Camera-type eye (tissue), 1 donor: ENCODE results near the gene MAP2K2. TPM values are rescaled to one million over a fixed set of nuclear protein-coding genes. Genes with fewer than 3 reads are reported as not detected.

Source experiments
- total RNA-seq: library from RNA; depleted of rRNA; stranded (reverse); fragments of >200 nt; gene quantifications from one replicate; pipeline ENCODE4 v1.2.3, GENCODE V29; 2014

Gene MAP2K2
- 86.9 TPM for total RNA-seq

DNA sequence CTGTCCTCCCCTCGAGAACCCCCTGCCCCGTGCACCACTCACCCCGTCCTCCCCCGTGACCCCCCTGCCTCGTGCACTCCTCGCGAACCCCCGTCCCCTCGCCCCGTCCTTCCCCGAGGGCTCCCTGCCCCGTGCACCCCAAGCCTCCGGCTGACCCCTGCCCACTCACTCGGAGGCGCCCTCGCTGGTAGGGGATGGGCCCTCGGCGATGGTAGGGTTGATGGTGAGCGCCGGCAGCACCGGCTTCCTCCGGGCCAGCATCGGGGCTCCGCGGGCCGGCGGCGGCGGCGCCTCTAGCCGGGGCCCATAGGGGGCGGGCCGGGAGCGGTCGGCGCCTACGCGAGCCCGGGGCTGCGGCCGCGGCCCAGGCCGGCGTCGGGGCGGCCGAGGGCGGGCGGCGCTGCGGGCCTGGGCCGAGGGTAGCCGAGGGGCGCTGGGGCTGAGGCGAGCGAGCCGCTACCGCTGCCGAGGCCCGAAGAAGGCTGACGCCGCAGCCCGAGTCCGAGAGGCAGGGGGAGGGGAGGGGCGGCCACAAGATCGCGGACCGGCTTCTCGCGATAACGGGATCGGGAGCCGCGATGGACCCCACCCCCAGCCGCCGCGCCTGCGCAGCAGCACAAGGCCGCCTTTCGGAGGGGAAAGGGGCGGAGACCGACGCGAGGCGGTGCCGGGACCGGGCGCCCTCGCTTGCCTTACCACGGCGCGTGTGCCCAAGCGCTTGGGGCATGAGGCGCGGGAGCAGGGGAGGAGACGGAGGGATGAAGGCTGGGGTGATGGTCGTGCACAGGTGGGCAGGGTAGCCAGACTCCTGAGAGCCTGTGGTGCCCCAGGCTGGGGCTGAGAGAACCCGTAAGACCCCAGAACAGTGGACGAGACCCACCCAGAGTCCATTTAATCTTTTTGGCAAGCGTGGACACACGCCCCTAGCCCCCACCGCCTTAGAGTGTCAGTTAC, at the start of gene MAP2K2:
MAP2K2 (minus strand) TSS at position 508 of the 954 bp plus-strand sequence; CDS start at position 261, 247 bp downstream.

DNA sequence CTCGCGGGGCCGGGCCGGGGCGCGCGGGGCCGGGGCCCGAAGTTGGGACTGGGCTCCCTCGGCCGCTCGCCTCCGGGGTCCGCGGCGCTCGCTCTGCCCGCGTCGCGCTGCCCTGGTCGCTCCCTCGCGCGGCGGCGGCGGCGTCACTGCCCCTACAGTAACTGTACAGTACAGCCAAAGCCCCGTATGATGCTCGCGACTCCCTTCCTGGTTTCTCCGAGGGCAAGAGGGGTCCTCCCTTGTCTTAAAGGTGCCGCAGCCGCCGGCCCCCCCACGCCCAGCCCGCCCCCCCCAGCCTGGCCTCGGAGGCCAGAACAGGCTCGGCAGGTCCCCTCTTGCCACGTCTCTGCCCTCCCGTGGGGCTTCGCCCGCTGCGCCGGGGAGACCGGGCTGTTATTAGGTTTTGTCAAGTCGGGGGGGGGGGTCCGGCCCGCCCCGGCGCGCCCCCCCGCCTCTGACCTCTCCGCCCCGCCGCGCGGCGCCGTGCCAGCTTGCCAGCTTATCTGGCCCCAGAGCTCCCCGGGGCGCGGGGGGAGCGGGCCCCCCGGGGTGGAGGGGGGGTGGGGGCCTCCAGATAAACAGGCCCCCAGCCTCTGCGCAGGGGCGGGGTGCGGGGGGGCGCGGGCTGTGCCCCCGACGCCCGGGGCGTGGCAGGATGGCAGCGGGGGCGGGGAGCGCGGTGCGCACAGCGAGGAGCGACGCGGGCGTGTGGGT, 57.1 kb downstream of the MAP2K2 start, which contains the start of gene ZBTB7A:
ZBTB7A (minus strand) TSS at position 218 of the 714 bp plus-strand sequence. CDS start 11,667 bp downstream, outside the sequence.

Other genes with a start within 250 kb of the MAP2K2 start
- 23.2 TPM for gene ATCAY, start 243.4 kb downstream of the MAP2K2 start, total RNA-seq
- 2.3 TPM for gene NMRK2, start 191.1 kb downstream of the MAP2K2 start, total RNA-seq
- gene DAPK3, start 153.0 kb downstream of the MAP2K2 start, total RNA-seq = 90.9 TPM
- gene EEF2, start 138.7 kb downstream of the MAP2K2 start, total RNA-seq = 2,135 TPM
- gene PIAS4, start 116.4 kb downstream of the MAP2K2 start, total RNA-seq = 27.4 TPM
- gene ZBTB7A, start 57.2 kb downstream of the MAP2K2 start, total RNA-seq = 33.2 TPM
- gene CREB3L3, start 29.5 kb upstream of the MAP2K2 start, total RNA-seq = not detected
- 10.0 TPM for gene SIRT6, start 58.4 kb upstream of the MAP2K2 start, total RNA-seq
- gene ANKRD24, start 58.6 kb upstream of the MAP2K2 start, total RNA-seq = 4.0 TPM
- gene EBI3, start 105.4 kb upstream of the MAP2K2 start, total RNA-seq = 0.77 TPM
- gene YJU2, start 123.0 kb upstream of the MAP2K2 start, total RNA-seq = 23.4 TPM
- gene SHD, start 155.1 kb upstream of the MAP2K2 start, total RNA-seq = 11.7 TPM
- gene TMIGD2, start 178.3 kb upstream of the MAP2K2 start, total RNA-seq = 0.49 TPM
- gene FSD1, start 180.5 kb upstream of the MAP2K2 start, total RNA-seq = 16.4 TPM
- gene STAP2, start 214.7 kb upstream of the MAP2K2 start, total RNA-seq = 7.3 TPM
- 11.1 TPM for gene MPND, start 219.4 kb upstream of the MAP2K2 start, total RNA-seq